Stomach (tissue), 9 donors: ENCODE results near the gene ZFP62. TPM values are rescaled to one million over a fixed set of nuclear protein-coding genes. Genes with fewer than 3 reads are reported as not detected.
A peak's percentile ranks its signal among the peaks of the same experiment; 100 is the strongest.
"Not testable (repeated sequence)": the region's sequence is repeated elsewhere in the genome, so short reads cannot be mapped to it uniquely, and the experiment has no call there.

ENCODE experiments used
- DNase-seq, 2 donors: peaks; one replicate each; pipeline versions ENCODE4 v3.0.0 to v3.0.0-alpha.2; 2013 to 2019
- H3K27ac ChIP-seq, 5 donors: fragments of 200-600 bp in 4 of 5; sonication (generic) in 4 of 5; one replicate each; pipeline ENCODE4 v1.5.1; 2013 to 2019; ENCODE audit warnings: mild to moderate bottlenecking in 1 of 5, moderate library complexity in 1 of 5
- H3K27me3 ChIP-seq, 3 donors: fragments of 200-600 bp; sonication (generic); one replicate each; pipeline ENCODE4 v1.5.1; 2017 to 2019; ENCODE audit warnings: mixed run types in 1 of 3
- H3K36me3 ChIP-seq, 4 donors: fragments of 200-600 bp; sonication (generic); 1 replicate in 3 of 4; 2 replicates in 1 of 4; pipeline ENCODE4 v1.5.1; 2016 to 2019
- H3K4me1 ChIP-seq, 4 donors: fragments of 200-600 bp; sonication (generic); one replicate each; pipeline ENCODE4 v1.5.1; 2016 to 2019
- H3K4me3 ChIP-seq, 4 donors: fragments of 200-600 bp; sonication (generic) in 3 of 4; one replicate each; pipeline ENCODE4 v1.5.1; 2016 to 2019; ENCODE audit warnings: mild to moderate bottlenecking in 1 of 4
- H3K9me3 ChIP-seq, 4 donors: fragments of 200-600 bp; sonication (generic); one replicate each; pipeline ENCODE4 v1.5.1; 2016 to 2019
- CTCF ChIP-seq, 7 experiments: fragments of 450-650 bp in 4 of 7; fragments of 200-600 bp in 3 of 7; sonication (generic) in 3 of 7; IDR thresholded peaks; one replicate each; pipeline ENCODE4 v1.5.1; 2016 to 2019; ENCODE audit warnings: antibody characterized with exemption in 7 of 7, control low read depth in 2 of 7, mild to moderate bottlenecking in 1 of 7
- EP300 ChIP-seq: sonication (generic); formaldehyde crosslinking; IDR thresholded peaks from one replicate; pipeline ENCODE4 v1.6.1; 2017; ENCODE audit warnings: antibody characterized with exemption
- POLR2A ChIP-seq, 4 donors: fragments of 450-650 bp; IDR thresholded peaks; one replicate each; pipeline ENCODE4 v1.6.1; 2016; ENCODE audit warnings: antibody characterized with exemption in 4 of 4, control low read depth in 2 of 4, mild to moderate bottlenecking in 1 of 4, moderate library complexity in 1 of 4
- POLR2AphosphoS5 ChIP-seq, 3 donors: sonication (generic); formaldehyde crosslinking; IDR thresholded peaks; one replicate each; pipeline ENCODE4 v1.6.1; 2016; ENCODE audit warnings: antibody characterized with exemption in 3 of 3
- whole genome bisulfite sequencing, 5 donors: extraction: QIAGEN DNeasy Blood & Tissue Kit in 3 of 5; methylation state at CpG; one replicate each; pipeline versions ENCODE4 v1.1.5 to v1.1.7; 2013 to 2018; 5-methylcytosine and 5-hydroxymethylcytosine counted together
- intact Hi-C: fragments of 100-400 bp; cut with DNase I; formaldehyde crosslinking; loops from one replicate; pipeline ENCODE4 v1.15.1; 2023; ENCODE audit warnings: low total_unique reads
- polyA plus RNA-seq, 3 donors: library from polyadenylated mRNA; stranded (reverse); fragments of 200-250 nt; gene quantifications; one replicate each; pipeline ENCODE4 v1.2.3, GENCODE V29; 2013
- total RNA-seq, 5 donors: library from RNA; depleted of rRNA; stranded (reverse); fragments of >200 nt; gene quantifications; one replicate each; pipeline versions ENCODE4 v1.1.0 to v1.2.3, GENCODE V29; 2014 to 2016
- donor health status: healthy with polysubstance abuse.
- donor health status: Bipolar disorder and iron deficiency.
- donor health status: healthy.

ZFP62 gene
- total and polyA plus RNA-seq, 8 donors: 7.8 to 46.9 (median 16.2) TPM

GRCh38 chr5:180831139-180832093 is 29.7 kb downstream of the ZFP62 start:
- Histone ChIP-seq H3K4me3 (peak overlapping the region; percentile 66 to 92 (median 82)), H3K9me3 (peaks cover 0 to 7% (median 0%) of the 10 kb centered on the region in 4 donors), H3K27me3 (no peaks in the 10 kb centered on the region), H3K27ac (peak overlapping the region; percentile 98 to 100 (median 99)), H3K4me1 (peaks cover 23 to 43% (median 35%) of the 10 kb centered on the region in 4 donors), H3K36me3 (peaks cover 5 to 30% (median 25%) of the 10 kb centered on the region in 4 donors)
- intact Hi-C loops: no loop called here
- TF ChIP-seq CTCF (IDR thresholded peaks at IDR 0.05) (peak in 2 of 7 experiments; percentile 28 to 39), EP300 (no peak), POLR2AphosphoS5 (IDR thresholded peaks at IDR 0.05) (peak; percentile 65 to 88 (median 87)), POLR2A (IDR thresholded peaks at IDR 0.05) (peak in 1 of 4 donors; percentile 58)
- peak; percentile 89 to 94 for DNase-seq
- WGBS, 5 donors: 2 to 3% (median 3%) methylated on average over 67 to 80 of the region's 80 CpGs

GRCh38 chr5:180830253-180831138 is 30.6 kb downstream of the ZFP62 start:
- peaks cover 30 to 52% (median 44%) of the 10 kb centered on the region in 4 donors for H3K4me1 ChIP-seq
- H3K36me3 ChIP-seq: peaks cover 5 to 20% (median 15%) of the 10 kb centered on the region in 4 donors
- H3K4me3 ChIP-seq: peak overlapping the region; percentile 66 to 92 (median 82)
- peaks cover 0 to 7% (median 0%) of the 10 kb centered on the region in 4 donors for H3K9me3 ChIP-seq
- TF ChIP-seq POLR2AphosphoS5 (IDR thresholded peaks at IDR 0.05) (peak in 2 of 3 donors; percentile 49 to 55), CTCF (IDR thresholded peaks at IDR 0.05) (no peak), EP300 (no peak)
- no peaks in the 10 kb centered on the region for H3K27me3 ChIP-seq
- intact Hi-C loops: no loop called here
- H3K27ac ChIP-seq: peak overlapping the region; percentile 98 to 100 (median 99)
- DNase-seq: peak; percentile 74 to 81
- WGBS, 5 donors: 29 to 36% (median 29%) methylated on average over 28 to 35 of the region's 35 CpGs

- TF ChIP-seq EP300 (no peak), POLR2AphosphoS5 (IDR thresholded peaks at IDR 0.05) (no peak), CTCF (IDR thresholded peaks at IDR 0.05) (no peak), POLR2A (IDR thresholded peaks at IDR 0.05) (no peak)
- no peaks in the 10 kb centered on the region for H3K27me3 ChIP-seq
- peaks cover 0 to 7% (median 0%) of the 10 kb centered on the region in 4 donors for H3K9me3 ChIP-seq
- intact Hi-C loops: no loop called here
- 96 to 100% (median 98%) methylated on average over 5 of the region's 5 CpGs for WGBS, 5 donors
- peak overlapping the region; percentile 98 to 100 (median 99) for H3K27ac ChIP-seq
- no peak for DNase-seq
- H3K4me1 ChIP-seq: peaks cover 31 to 60% (median 51%) of the 10 kb centered on the region in 4 donors
- H3K36me3 ChIP-seq: peaks cover 0 to 13% (median 8%) of the 10 kb centered on the region in 4 donors
- peak overlapping the region; percentile 66 to 92 (median 82) for H3K4me3 ChIP-seq
These were observed 31.4 kb downstream of the ZFP62 start for GRCh38 chr5:180829726-180830125.

- peaks cover 31 to 66% (median 54%) of the 10 kb centered on the region in 4 donors for H3K4me1 ChIP-seq
- peak overlapping the region; percentile 58 to 100 (median 99) for H3K27ac ChIP-seq
- DNase-seq, H3K4me3 ChIP-seq, intact Hi-C loops, H3K27me3 ChIP-seq, H3K36me3 ChIP-seq, H3K9me3 ChIP-seq: not testable (repeated sequence)
- 80 to 89% (median 87%) methylated on average over 13 of the region's 13 CpGs for WGBS, 5 donors
These were observed 32.1 kb downstream of the ZFP62 start for GRCh38 chr5:180828756-180829531.

- peaks cover 25 to 60% (median 44%) of the 10 kb centered on the region in 4 donors for H3K4me1 ChIP-seq
- intact Hi-C loops: not testable (repeated sequence)
- 62 to 78% (median 73%) methylated on average over 7 of the region's 7 CpGs for WGBS, 5 donors
These were observed 33.7 kb downstream of the ZFP62 start for GRCh38 chr5:180827374-180827773.

More at GRCh38 chr5:180827374-180827773, 33.7 kb downstream of the ZFP62 start:
- not testable (repeated sequence) for H3K27me3 ChIP-seq, H3K9me3 ChIP-seq, H3K4me3 ChIP-seq, H3K36me3 ChIP-seq, DNase-seq
- H3K27ac ChIP-seq: peak overlapping the region in 4 of 5 donors; percentile 51 to 75 (median 62)
